Panc1 (cell line): Measurements from ENCODE around the gene FBLN1.

Experiments used
- POLR2AphosphoS5 ChIP-seq: IDR thresholded peaks from 2 replicates; pipeline ENCODE4 v1.6.1; 2012; ENCODE audit warnings: mild to moderate bottlenecking, low read depth, low read length, moderate library complexity
- TCF7L2 ChIP-seq: IDR thresholded peaks from 2 replicates; pipeline ENCODE4 v1.6.1; 2011; ENCODE audit warnings: mild to moderate bottlenecking, low read depth, low read length, inconsistent platforms

DNA sequence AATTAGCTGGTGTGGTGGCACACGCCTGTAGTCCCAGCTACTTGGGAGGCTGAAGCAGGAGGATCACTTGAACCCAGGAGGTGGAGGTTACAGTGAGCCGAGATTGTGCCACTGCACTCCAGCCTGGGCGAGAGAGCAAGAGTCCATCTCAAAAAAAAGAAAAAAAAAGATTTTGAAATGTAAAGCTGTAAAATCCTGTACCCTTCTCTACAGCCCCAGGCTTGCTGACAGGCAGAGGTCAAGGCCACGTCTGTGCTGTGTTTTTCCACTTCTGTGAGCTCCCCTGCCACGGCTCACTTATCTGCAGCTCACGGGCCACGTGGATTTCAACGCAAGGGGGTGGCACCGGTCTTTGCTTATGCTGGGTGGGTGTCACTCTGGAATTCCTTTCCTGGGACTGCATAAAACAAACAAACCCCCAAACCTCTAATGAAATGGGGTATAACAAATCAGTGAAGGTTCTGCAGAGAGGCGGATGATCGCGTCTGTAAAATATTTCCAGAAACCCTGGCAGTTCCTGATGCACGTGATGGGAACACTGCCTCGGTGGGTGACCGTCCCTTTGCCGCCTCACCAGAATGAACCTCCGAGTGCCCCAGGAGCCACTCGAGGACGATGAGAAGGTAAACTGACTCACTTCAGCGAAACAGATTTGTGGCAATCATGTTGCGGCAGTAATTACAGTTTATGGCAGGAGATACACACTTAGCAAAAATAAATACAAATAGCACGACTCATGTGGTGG lies 125.0 kb downstream of the FBLN1 start:
- TF ChIP-seq TCF7L2 (no peak), POLR2AphosphoS5 (no peak)
